ENCODE results near the gene HOXB6. TPM values are rescaled to one million over a fixed set of nuclear protein-coding genes. Genes with fewer than 3 reads are reported as not detected.

The HOXB6 gene
- total RNA-seq, 1 donor from 2014 or later, result 2.0 TPM

DNA sequence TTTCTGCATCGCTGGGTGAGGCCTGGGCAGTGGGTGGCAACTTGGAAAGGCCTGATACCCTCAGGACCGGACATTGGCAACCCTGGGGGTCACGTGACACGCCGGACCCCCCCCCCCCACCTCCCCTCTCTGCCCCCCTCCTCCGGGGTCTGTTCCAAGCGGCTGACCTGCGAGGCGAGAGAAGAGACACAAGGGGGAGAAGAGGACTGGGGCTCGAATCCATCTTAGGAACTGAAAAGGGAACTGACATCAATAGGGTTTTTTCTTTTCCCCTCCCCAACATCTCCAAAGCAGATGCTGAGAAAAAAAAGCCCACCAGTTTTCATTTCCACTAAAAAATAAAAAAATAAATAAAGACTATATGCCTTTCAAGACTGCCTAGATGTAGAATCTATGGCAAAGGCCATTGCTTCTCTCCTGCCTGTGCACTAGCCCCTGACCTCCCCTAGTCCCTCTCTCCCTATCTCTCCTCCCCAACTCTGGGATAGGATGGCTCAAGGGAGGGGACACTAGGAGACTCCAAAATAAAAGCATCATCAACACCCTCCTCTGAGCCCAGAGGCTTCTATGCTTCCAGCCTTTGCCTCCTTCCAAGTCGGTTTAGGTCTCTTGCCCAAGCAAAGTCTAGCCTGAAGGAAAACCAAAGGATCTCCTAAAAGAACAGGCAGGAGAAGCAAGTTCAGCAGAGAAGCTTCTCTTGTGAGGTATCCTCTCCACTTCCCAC, 52.2 kb downstream of the HOXB6 start:
- no peak for DNase-seq (ENCODE audit: low spot score)

GRCh38 chr17:48551596-48552465, 53.0 kb downstream of the HOXB6 start:
- DNase-seq (ENCODE audit: low spot score), result no peak

DNA sequence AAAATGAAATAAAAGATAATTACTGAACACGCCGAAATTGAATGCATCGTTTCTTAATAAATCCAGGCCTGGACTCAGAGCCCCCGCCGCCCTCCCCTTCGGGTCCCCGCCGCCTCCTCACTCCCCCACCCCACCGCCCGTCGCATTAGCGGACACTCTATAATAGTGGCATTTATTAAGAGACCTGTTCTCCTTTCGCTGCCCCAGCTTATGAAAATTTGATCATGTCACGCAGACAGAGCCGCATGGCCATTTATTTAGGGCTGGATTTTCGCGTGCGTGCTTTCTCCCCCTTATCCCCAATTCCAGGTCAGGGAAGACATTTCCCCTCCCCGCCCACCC, 53.6 kb downstream of the HOXB6 start:
- DNase-seq (ENCODE audit: low spot score), result no peak

GRCh38 chr17:48550502-48551213, 54.1 kb downstream of the HOXB6 start:
- DNase-seq (ENCODE audit: low spot score), result no peak

DNA sequence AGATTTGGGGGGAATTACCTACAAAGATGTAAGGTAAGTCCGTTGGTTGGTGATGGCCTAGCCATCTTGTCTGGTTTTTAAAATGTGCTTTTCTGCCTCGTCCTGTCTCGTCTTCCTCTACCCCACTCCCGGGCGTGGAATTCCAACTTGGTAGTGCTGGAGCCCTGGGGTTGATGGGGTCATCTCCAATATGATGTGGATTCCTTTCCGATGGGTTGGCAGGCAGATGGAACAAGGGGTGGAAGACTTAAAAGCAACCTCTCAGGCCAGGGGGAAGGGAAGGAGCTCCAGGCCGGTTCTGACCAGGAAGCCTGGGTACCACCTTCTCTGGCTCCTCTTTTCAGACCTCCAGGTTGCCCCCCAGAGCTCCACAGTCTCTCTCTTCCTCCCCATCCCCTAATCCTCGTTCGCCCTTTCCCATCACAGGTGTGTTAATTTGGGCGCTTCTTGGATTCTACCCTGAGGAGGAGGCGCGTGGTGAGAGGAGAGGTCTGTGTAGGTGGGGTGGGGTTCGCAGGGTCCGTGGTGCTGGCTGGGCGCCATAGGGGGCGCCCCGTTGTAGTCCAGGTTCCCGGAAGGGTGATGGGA, 54.8 kb downstream of the HOXB6 start:
- no peak for DNase-seq (ENCODE audit: low spot score)

DNA sequence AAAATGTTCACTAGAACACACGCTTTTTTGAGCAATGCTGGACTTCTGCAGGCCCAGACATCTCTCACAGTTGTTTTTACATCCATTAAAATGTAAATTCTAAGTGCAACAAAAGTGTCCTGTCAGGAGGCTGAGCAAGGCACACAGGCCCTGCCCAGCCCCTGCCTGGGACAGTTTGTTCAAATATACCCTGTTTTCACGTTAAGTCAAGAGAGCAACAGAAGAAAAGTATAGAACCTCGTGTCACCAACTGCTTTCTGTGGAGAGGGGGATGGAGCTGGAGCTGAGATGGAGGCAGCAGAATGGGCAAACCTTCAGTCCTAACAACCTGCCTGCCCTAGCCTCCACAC, 55.5 kb downstream of the HOXB6 start:
- no peak for DNase-seq (ENCODE audit: low spot score)

DNA sequence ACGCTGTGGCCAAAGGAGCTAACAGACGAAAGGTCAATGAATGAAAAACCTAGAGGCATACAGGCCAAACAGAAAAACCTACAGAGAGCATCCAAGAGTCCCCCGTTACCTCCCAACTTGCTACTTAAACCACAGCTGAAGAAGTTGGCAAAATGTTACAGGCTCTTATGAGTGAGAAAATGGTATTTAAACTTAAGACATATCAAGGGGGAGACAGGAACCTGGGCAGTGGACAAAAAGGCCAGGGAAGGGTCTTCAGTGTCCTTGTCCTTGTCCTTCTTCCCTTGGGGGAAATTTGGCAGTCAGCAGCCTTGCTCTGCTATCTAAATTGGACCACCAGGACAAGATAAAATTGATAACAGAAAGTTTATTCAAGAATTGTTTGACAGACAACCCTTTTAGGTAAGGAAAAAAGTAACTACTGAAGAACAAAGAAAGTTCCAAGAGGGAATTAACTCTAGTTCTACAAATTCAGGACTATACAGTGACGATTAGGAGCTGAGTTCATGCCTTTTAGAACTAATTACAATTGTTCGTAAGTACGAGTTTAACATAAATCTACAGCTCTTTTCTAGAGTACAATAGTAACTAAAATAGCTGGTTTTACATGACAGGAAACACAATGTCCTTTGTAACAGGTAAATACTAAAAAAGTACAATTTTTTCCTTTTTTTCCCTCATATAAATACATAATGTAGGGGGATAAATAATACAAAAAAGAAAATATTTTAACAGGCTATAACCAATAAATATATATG, 56.1 kb downstream of the HOXB6 start:
- no peak for DNase-seq (ENCODE audit: low spot score)

GRCh38 chr17:48547808-48548522, 56.8 kb downstream of the HOXB6 start:
- DNase-seq (ENCODE audit: low spot score), result no peak

- no peak for DNase-seq (ENCODE audit: low spot score)
Observed at GRCh38 chr17:48546924-48547807, 57.6 kb downstream of the HOXB6 start.

DNA sequence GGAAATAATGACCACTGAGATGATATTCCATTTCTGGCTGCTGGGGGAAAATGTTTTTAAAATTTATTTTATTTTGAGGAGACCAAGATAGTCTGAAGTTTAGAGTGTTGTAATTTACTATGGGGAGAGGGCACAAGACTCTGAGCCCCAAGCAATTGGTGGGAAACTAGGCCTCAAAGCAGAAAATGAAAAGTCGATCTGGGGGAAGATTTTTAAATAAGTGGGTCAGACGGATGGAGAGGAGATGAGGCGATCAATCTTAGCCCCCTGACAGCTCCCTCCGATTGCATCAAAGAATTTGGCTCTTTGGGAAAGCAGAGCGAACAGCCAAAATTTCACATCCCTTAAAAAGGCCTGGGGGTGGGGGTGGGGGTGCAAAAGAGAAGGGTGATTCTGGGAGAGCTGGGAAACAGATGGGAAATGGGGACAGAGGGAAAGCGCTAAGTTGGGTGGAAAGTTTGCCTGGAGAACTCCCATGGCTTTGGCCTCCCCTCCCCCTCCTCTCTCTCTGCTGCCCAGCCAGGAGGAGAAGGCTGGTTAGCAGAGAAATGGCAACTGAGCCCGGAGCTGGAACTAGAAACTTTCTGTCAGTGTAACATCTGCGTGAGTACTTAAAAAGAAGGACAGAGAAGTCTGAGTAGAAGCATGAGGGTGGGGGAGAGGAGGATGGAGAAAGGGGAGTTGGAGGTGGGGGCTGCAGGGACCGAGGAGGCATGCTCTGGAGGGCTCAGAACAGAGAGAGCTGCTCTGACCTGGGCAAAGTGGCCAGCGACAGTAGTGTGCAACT, 58.5 kb downstream of the HOXB6 start:
- DNase-seq (ENCODE audit: low spot score), result no peak

Other genes starting within 250 kb of the HOXB6 start
- 5.4 TPM for gene SKAP1, start 174.8 kb downstream of the HOXB6 start, total RNA-seq
- not detected for gene HOXB1, start 74.0 kb downstream of the HOXB6 start, total RNA-seq
- gene HOXB2, start 59.9 kb downstream of the HOXB6 start, total RNA-seq, result 23.4 TPM
- 6.4 TPM for gene HOXB4, start 26.6 kb downstream of the HOXB6 start, total RNA-seq
- 17.2 TPM for gene HOXB3, start 14.7 kb downstream of the HOXB6 start, total RNA-seq
- gene HOXB5, start 11.2 kb downstream of the HOXB6 start, total RNA-seq, result 0.49 TPM
- 0.92 TPM for gene HOXB7, start 6.0 kb upstream of the HOXB6 start, total RNA-seq
- gene HOXB8, start 10.3 kb upstream of the HOXB6 start, total RNA-seq, result not detected
- 0.26 TPM for gene HOXB9, start 21.4 kb upstream of the HOXB6 start, total RNA-seq
- not detected for gene PRAC1, start 117.5 kb upstream of the HOXB6 start, total RNA-seq
- not detected for gene PRAC2, start 118.2 kb upstream of the HOXB6 start, total RNA-seq
- gene HOXB13, start 123.8 kb upstream of the HOXB6 start, total RNA-seq, result 0.12 TPM
- gene TTLL6, start 212.2 kb upstream of the HOXB6 start, total RNA-seq, result 5.1 TPM
- gene CALCOCO2, start 226.0 kb upstream of the HOXB6 start, total RNA-seq, result 163 TPM

Data from mucosa of gallbladder (tissue), 1 donor.